GM21515 (cell line): ENCODE measurements around the gene PAPPA2.
"Not testable (repeated sequence)": the region's sequence is repeated elsewhere in the genome, so short reads cannot be mapped to it uniquely, and the experiment has no call there.

Experiments
- ATAC-seq: cut with Tn5 transposase; IDR thresholded peaks from one replicate; pipeline ENCODE4 v1.9.1; 2021; ENCODE audit not compliant: unreplicated experiment

PAPPA2 gene

DNA sequence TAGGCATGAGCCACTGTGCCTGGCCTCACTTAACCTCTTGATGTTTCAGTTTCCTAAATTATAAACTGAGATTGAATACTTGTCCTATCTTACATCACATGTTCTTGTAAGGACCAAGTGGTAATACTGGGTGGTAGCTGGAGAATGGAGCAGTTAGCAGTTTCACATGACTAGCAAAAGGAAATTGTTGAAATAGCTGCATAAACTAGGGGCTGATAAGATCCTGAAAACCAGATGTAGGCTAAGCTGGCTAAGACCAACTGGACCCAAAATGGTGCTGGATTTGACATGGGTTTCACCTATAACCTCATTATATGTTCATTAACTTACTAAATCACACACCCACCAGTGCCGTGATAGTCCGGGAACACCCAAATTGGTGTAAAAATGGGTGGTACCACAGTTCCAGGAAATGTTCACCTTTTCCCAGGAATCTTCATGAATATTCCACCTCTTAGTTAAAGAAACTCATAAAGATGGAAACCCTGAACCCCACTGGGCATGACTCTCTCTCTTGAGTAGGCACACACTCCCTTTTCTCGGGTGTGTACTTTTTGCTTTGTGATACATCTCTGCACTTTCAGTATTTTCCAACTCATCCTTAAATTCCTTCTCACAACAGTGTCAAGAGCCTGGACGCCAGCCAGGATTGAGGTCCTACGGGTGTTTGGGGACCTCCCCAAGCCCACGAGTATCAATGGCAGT, at the start of gene PAPPA2:
Gene PAPPA2, plus strand, starts transcription at position 502 of the 705 bp plus-strand sequence. CDS start 93,148 bp downstream, outside the sequence.
- no peak for ATAC-seq

DNA sequence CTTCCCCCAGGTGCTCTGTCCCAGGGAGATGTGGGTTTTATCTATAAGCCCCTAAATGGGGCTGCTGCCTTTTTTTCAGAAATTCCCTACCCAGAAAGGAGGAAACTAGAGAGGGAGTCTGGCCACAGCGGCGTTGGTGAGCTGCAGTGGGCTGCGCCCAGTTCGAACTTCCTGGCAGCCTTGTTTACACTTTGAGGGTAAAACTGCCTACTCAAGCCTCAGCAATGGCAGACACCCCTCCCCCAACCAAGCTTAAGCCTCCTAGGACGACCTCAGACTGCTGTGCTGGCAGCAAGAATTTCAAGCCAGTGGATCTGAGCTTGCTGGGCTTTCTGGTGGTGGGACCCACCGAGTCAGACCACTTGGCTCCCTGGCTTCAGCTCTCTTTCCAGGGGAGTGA, 46.2 kb upstream of the PAPPA2 start:
- ATAC-seq = no peak

DNA sequence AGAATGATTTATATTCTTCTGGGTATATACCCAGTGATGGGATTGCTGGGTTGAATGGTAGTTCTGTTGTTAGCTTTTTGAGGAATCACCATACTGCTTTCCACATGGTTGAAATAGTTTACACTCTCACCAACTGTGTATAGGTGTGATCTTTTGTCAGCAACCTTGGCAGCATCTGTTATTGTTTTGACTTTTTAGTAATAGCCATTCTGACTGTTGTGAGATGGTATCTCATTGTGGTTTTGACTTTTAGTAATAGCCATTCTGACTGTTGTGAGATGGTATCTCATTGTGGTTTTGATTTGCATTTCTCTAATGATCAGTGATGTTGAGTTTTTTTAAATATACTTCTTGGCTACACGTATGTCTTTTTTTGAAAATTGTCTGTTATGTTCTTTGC, 43.4 kb upstream of the PAPPA2 start:
- ATAC-seq = not testable (repeated sequence)

- ATAC-seq = no peak
These were observed 28.7 kb upstream of the PAPPA2 start for GRCh38 chr1:176434234-176434633.

- ATAC-seq = no peak
These were observed 26.7 kb upstream of the PAPPA2 start for GRCh38 chr1:176436251-176436650.

DNA sequence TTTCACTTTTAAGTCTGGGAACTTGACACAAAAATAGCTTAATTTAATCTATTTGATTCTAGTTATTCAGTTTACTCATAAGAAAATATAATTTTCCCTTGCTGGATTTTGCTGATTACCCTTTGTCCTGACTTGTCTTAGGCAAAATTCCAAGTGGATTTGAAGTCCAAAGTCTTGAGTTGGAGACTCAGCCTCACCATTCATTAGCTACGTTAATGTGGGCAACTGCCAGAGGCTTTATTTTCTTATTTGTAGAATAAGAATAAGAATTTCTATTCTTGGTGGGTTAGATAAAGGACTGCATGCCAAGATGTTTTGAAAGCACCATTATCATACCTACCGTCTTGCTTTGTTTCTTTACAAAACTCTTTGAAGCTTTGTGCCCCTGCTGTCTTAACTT, 22.8 kb upstream of the PAPPA2 start:
- no peak for ATAC-seq

GRCh38 chr1:176444286-176444685, 18.7 kb upstream of the PAPPA2 start:
- no peak for ATAC-seq

DNA sequence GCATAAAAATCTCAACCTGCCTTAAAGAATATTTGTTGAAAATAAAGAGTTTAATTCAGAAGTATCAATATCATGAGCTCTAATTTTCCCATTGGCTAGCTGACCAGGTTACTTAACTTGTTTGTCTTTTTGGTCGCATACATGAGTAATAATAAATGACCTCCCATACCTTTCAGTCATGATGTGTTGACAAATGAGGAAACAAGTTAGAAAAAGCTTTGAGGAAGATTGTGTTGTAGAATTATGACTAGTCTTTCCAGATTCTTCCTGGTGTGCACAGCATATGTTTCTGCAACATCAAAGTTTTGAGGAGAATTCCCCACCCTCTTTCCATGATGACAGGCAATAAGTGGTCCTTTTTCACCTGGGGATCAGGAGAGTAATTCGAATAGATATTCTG, 17.6 kb upstream of the PAPPA2 start:
- no peak for ATAC-seq

GRCh38 chr1:176448340-176448739, 14.6 kb upstream of the PAPPA2 start:
- ATAC-seq = no peak

GRCh38 chr1:176450526-176450925, 12.4 kb upstream of the PAPPA2 start:
- no peak for ATAC-seq

DNA sequence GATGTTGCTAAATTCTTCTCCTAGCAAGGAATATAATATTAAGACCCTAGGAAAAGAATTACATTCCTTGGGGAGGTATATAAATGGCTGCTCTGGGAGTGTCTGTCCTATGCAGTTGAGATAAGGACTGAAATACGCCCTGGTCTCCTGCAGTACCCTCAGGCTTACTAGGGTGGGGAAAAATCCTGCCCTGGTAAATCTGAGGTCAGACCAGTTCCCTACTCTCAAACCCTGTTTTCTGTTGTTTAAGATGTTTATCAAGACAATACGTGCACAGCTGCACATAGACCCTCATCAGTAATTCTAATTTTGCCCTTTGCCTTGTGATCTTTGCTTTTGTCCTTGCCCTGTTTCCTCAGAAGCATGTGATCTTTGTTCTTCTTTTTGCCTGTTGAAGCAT, 11.2 kb upstream of the PAPPA2 start:
- not testable (repeated sequence) for ATAC-seq

- ATAC-seq = no peak
These were observed 6.2 kb upstream of the PAPPA2 start for GRCh38 chr1:176456795-176457194.

DNA sequence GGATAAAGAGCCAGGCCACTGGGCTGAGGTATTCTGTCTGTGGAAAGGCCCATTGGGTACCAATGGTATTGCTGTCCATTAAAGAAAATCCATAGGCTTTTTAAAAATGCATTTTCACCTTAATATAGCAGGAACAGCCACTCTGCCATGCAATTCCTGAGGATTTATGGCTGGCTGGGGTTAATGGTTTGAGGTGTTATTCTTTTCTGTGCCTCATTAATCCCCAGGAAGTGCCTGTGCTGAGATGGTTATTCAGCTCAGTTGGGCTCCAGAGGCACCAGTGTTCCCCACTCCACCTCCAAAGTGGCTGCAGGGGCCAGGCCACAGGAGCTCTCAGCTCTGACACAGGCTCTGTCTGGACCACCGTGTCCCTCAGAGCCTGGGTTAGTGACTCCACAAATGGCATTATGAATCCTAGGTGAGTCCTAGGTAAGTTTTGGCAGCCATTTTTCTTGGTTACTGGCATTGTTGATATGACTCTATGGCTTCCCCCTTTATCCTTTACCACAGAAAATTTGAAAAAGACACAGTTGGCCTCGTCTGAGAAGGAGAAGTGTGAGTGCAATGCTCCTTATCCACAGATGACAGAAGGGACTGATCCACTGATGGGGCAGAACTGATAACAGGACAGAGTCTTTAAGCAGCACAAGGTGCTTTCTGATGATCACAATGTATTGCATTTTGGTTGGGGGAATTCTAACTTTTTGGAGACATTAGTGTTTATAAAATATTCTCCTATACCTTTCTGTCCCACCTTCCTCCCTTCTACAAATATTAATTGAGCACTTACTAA, 2.2 kb upstream of the PAPPA2 start:
- no peak for ATAC-seq

- ATAC-seq = no peak
These were observed 1.4 kb upstream of the PAPPA2 start for GRCh38 chr1:176461576-176461975.

DNA sequence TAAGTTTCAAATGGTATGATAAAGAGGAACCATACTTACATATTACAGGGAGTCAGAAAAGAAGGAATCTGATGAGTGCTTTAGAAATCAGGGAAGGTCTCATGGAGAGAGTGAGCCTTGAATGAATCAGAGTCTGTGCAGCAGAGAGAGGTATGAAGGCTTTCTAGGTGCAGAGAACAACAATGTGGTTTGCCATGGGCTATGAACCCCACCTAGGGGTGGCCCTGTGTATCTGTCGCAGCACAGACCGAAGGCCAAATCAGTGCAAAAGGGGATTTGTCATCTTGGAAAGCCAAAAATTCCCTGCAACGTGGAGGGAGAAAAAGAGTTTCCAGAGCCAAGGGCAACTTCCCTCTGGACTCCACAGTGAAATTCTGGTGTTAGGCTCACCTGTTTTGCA, 3.5 kb downstream of the PAPPA2 start:
- no peak for ATAC-seq

DNA sequence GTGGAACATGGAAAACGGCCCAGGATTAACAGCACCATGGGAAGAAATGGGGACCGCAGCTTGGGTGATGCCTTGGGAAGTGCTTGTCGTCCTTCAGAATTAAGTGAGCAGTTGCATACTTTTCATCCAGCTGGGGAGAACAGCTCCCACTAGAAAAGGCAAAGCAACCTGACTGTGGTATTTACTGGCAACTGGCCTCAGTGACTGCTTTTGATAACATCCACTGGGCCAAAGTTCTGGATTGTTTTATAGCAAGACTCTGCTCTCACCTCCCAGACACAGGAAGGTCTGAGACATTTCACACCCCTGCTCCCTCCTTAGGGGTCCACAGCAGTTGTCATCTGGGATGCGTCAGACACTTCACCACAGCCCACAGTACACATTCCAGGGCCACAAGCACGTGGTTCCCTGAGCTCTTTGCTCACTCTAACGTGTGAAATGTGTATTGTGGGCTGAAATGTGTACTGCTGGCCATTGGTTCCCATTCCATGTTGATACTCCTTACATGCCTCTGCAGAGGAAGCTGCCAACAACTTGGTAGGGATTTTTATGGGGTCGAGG, 6.6 kb downstream of the PAPPA2 start:
- ATAC-seq = no peak

- no peak for ATAC-seq
These were observed 8.6 kb downstream of the PAPPA2 start for GRCh38 chr1:176471338-176472121.

DNA sequence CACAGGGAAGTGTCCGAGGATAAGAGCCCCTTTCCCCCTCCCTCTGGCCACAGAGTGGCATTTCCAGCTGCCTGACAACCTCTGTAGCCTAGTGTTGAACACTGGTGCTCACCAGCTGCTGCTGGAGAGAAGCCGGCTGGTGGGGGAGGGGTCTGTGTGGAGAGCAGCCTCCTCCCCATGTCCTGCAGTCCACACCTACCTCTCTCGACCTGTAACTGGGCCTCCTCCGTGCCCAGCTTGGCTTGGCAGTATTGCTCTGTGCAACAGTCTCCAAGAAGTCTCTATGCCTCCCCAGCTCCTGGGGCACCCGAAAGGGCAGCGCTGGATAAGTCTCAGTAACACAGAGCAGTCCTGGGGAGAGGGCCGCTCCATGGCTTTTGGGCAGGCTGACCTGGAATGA, 17.0 kb downstream of the PAPPA2 start:
- no peak for ATAC-seq

DNA sequence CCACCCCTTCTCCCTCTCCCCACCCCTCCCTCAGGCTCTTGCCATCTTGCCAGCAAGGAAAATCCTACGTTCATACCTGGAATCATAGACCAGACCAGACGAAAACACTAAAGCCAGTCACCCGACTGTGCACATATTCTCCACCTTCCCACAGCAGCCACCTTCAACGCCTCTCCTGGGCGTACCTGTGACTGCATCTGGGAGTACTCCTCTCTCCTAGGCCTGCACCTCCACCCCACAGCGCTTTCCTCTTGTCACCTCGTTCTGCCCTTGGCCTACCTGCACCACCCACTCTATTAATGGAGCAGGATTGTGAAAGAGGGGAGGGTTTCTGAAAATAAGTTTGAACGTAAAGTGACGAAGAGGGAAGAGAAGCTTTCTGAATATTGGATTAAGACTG, 17.8 kb downstream of the PAPPA2 start:
- ATAC-seq = no peak

DNA sequence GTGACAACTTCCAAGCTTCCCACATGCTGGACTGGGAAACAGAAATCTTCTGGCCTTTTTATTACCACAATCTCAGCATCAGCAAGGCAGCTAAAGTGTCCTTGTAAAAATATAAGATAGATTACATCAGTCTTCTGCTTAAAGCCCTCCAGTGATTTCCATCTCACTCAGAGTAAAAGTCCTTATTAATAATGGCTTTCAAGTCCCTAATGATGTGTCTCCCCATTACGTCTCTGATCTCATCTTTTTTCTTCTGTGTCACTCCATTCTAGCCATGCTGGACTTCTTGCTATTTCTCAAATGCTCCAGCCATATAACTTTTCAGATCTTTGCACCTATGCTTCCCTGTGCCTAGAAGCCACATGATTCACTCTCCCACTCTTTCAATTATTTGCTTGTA, 22.1 kb downstream of the PAPPA2 start:
- no peak for ATAC-seq

- ATAC-seq = no peak
These were observed 31.5 kb downstream of the PAPPA2 start for GRCh38 chr1:176494436-176494835.
